HAP-1 (cell line): ENCODE results near the gene NOXO1.

ENCODE experiments used
- DNase-seq, 2 experiments: peaks; one replicate each; pipeline ENCODE4 v3.0.0-alpha.2; 2016 to 2020; ENCODE audit warnings: low spot score in 2 of 2
- H3K27me3 ChIP-seq: fragments of 250-450 bp; sonication (Bioruptor Pico); 2 replicates; pipeline ENCODE4 v1.5.1; 2020; ENCODE audit warnings: low read depth, mild to moderate bottlenecking, moderate library complexity
- H3K36me3 ChIP-seq: fragments of 250-450 bp; sonication (Bioruptor Pico); replicated peaks from 2 replicates; pipeline ENCODE4 v1.5.1; 2020; ENCODE audit warnings: mild to moderate bottlenecking
- H3K4me1 ChIP-seq: fragments of 250-450 bp; sonication (Bioruptor Pico); 2 replicates; pipeline ENCODE4 v1.5.1; 2020; ENCODE audit warnings: mild to moderate bottlenecking
- H3K4me3 ChIP-seq: fragments of 250-450 bp; sonication (Bioruptor Pico); 2 replicates; pipeline ENCODE4 v1.5.1; 2020; ENCODE audit warnings: mild to moderate bottlenecking, moderate library complexity
- H3K9me3 ChIP-seq: fragments of 250-450 bp; sonication (Bioruptor Pico); 2 replicates; pipeline ENCODE4 v1.5.1; 2020; ENCODE audit warnings: mild to moderate bottlenecking, moderate library complexity
- in situ Hi-C: fragments of 300-500 bp; cut with MboI; formaldehyde crosslinking; loops from 3 replicates; pipeline ENCODE4 v1.14.3; 2020; ENCODE audit warnings: low sequenced_read_pairs, inconsistent platforms, mixed read lengths

NOXO1 gene

DNA sequence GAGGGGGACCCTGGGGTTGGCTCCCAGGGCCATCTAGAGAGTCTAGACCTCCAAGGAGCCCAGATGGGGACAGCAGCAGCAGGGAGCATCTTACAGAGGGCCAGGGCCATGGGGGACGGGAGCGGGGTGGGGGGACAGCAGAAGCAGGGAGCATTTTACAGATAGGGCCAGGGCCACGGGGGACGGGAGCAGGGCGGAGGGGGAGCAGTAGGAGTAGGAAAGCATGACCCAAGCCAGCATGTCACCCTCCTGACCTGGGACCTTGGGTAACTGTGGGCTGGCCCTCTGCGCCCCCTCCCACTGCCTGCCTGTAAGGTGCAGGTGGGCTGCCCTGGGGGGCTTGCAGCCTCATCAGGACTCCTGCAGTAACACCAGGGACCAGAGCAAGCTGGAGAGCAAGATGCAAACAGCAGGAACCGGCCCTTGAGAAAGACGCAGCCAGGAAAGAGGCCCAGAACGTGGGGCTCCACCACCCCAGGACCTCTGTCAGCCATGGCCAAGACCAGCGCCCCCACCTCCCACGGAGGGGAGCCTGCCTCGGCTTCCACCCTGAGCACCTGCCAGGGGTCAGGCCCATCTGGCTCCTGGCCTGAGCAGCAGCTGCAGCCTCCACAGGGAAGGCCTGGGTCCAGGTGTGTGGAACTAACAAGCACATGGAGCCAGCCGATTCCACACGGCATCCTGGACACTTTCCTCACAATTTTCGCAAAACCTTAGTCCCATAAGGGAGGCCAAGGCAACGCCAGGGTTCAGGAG lies 26.0 kb upstream of the NOXO1 start:
- Histone ChIP-seq H3K36me3 (peaks cover 39% of the 10 kb centered on the region), H3K4me3 (peak overlapping the region; percentile 78), H3K27me3 (no peaks in the 10 kb centered on the region), H3K9me3 (no peaks in the 10 kb centered on the region), H3K4me1 (peaks cover 26% of the 10 kb centered on the region)
- in situ Hi-C loops: no loop called here
- DNase-seq: no peak

DNA sequence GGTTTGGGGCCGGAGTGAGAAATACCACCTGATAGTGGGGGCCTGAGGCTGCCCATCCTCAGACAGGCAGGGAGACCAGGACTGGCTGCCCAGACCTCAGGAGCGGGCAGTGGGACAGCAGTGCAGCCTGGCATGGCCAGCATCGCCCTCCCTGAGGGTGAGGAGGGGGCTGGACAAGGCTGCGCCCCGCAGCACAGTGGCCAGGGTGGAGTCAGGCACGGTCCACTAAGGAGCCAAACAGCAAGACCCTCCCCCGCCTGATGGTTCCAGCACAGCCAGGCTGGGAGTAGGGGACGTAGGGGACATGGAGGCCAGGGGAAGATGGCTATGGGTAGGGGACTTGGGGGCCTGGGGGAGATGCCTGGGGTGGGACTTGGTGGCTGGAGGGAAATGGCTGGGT lies 25.0 kb upstream of the NOXO1 start:
- no peak overlapping the region for H3K4me3 ChIP-seq
- in situ Hi-C loops: no loop called here
- H3K36me3 ChIP-seq: peaks cover 49% of the 10 kb centered on the region
- DNase-seq: no peak
- H3K9me3 ChIP-seq: no peaks in the 10 kb centered on the region
- H3K27me3 ChIP-seq: no peaks in the 10 kb centered on the region
- H3K4me1 ChIP-seq: peaks cover 26% of the 10 kb centered on the region

DNA sequence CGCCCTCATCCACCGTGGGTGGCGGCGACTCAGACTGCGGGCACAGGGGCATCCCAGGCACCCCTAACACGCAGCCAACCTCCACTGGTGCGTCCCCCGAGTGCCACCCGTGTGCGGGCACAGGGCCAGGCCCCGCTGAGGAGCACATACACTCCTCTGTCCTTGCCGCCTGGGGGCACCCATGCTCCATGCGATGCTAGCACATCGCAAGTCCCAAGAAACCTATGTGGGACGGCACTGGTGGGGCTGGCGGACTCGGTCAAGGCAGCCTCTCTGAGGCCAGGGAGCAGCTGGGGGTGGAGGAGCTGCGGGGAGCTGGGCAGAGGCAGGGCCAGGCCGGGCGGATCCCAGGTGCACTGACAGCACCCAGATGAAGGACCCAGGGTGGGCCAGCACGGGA lies 24.4 kb upstream of the NOXO1 start:
- H3K27me3 ChIP-seq: no peaks in the 10 kb centered on the region
- no peaks in the 10 kb centered on the region for H3K9me3 ChIP-seq
- H3K4me1 ChIP-seq: peaks cover 25% of the 10 kb centered on the region
- in situ Hi-C loops: no loop called here
- DNase-seq: no peak
- H3K36me3 ChIP-seq: peaks cover 53% of the 10 kb centered on the region
- no peak overlapping the region for H3K4me3 ChIP-seq

DNA sequence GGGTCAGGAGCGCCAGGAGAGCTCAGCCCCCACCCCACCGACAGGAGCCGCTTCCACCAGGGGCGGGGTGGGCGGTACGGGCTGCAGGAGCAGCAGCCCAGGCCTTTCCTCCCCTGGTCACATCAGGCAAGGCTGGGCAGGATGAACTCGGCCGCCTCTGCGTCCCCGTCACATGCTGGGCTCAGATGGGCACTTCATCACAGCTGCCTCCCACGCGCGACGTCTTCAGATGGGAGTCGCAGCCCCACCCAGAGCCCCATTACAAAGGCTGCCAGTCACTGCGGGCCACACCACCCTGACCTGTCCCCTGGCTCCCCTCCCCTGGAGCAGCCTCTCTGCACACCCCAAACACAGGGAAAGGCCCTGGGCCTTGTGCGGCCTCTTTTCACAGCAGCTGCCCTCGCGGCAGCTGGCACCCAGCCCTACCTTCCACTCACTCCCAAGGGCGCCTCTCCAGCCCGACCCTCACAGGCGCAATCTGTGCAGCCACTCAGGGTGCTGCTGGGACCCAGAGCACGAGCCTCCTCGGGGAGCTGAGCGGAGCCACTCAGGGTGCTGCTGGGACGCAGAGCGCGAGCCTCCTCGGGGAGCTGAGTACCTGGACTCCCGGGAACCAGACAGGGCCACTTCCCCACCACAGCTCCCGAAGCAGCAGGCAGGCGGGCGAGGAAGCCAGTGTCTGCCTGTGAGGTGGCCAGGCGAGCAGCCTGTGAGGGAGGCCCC lies 23.7 kb upstream of the NOXO1 start:
- Histone ChIP-seq H3K4me1 (peaks cover 21% of the 10 kb centered on the region), H3K36me3 (peaks cover 55% of the 10 kb centered on the region), H3K4me3 (no peak overlapping the region), H3K27me3 (no peaks in the 10 kb centered on the region), H3K9me3 (no peaks in the 10 kb centered on the region)
- DNase-seq: no peak
- in situ Hi-C loops: no loop called here

DNA sequence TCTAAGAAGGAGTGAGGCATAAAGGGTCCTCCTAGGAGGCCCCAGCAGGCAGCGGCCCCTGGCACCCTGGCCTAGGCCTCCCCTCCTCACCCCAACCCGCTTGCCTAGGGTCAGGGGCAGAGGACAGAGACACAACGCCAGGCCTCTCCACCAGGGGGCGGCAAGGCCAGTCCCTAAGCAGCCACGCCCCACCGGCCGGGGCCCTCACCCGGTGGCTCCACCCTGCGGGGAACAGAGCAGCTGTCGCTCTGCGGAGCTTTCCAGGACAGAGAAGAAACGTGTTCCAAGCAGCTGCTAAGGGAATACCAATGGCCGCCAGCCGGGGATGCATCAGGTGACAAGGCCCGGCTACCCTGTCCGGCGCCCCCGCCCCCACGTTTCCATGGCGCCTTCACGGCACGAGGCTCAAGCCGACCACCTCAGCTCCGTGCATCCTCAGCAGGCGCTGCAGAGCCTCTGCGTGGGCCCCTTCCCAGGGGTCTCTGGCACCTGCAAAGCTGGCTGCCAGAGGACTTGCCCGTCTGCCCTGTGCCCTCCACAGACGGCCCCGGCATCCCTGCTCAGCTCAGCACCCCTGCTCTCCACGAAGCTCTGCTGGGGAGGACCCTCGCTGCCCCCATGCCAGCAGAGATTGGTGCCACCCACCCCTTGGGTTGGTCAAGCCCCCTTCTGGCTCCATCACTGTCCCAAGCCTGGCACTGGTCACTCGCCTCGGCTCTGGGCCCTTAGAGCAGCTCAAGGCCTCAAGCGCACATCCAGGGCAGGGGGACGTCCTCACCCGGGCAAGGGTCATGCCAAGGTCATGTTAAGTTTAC lies 22.8 kb upstream of the NOXO1 start:
- peaks cover 21% of the 10 kb centered on the region for H3K4me1 ChIP-seq
- DNase-seq: peak; percentile 90 to 98
- peaks cover 64% of the 10 kb centered on the region for H3K36me3 ChIP-seq
- in situ Hi-C loops: no loop called here
- H3K4me3 ChIP-seq: no peak overlapping the region; the same call in 1 of the 2 replicates
- no peaks in the 10 kb centered on the region for H3K9me3 ChIP-seq
- no peaks in the 10 kb centered on the region for H3K27me3 ChIP-seq

DNA sequence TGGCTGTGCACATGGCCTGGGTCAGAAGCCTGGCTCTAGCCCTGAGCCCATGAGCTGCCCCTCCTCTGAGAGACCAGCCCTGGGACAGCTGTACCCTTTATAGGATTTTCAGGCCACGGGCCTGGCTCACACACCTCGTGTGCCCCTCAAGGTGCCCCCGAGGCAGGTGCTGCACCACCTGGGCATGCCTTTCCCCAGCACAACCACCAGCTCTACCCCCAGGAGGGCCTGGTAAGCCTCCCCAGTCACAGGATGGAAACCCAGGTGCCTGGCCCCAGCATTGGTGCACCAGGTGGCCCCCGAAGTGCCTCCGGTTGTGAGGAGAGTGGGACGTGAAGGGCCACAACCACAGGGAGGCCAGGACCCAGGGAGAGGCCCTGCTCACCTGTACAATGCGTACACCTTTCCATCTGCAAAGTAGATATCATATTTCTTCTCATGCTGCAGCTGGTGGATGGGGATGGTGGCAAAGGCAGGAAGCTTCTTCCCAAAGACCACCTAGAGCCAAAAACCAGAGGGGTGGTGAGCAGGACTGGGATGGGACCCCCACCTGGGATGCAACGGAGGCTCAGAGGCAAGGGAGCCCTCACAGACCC lies 22.1 kb upstream of the NOXO1 start:
- Histone ChIP-seq H3K36me3 (peaks cover 69% of the 10 kb centered on the region), H3K4me1 (peaks cover 18% of the 10 kb centered on the region), H3K27me3 (no peaks in the 10 kb centered on the region), H3K9me3 (no peaks in the 10 kb centered on the region), H3K4me3 (no peak overlapping the region)
- in situ Hi-C loops: no loop called here
- DNase-seq: no peak

DNA sequence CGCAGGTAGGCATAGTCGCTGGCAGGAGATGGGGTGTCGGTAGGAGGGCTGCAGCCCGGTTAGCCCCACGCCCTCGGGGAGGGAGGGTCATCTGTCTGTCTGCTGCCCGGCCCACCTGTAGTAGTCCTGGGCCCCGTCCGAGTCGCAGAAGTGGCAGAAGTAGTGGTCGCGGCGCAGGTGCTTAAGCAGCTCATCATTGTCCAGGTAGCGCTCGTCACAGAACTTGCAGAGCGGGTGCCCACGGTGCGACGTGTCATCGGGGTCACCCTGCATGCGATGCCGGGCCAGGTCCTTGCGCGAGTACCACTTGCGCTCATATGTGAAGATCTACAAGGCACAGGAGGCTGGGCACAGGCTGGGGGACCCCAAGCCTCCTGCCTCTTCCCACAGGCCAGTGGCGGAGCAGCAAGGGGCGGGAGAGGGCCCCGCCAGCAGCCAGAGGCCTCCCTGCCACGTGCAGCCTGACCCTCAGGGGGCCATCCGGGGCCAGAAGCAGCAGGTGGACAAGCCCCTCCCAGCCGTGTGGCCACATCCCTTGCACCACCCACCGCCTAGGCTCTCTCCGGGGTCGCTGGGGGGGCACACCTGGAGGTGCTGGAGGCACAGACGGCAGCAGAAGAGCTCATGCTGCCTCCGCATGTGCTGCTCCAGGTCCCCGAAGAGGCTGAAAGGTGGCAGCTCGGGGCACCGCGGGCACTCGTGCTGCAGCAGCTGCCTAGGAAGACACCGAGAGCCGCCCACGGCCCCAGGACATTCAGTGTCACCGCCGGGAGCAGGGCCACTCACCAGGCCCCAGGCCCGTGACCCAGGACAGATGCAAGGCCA lies 21.3 kb upstream of the NOXO1 start:
- DNase-seq: no peak
- peaks cover 11% of the 10 kb centered on the region for H3K4me1 ChIP-seq
- H3K9me3 ChIP-seq: no peaks in the 10 kb centered on the region
- in situ Hi-C loops: no loop called here
- H3K27me3 ChIP-seq: no peaks in the 10 kb centered on the region
- H3K4me3 ChIP-seq: no peak overlapping the region
- H3K36me3 ChIP-seq: peaks cover 67% of the 10 kb centered on the region

DNA sequence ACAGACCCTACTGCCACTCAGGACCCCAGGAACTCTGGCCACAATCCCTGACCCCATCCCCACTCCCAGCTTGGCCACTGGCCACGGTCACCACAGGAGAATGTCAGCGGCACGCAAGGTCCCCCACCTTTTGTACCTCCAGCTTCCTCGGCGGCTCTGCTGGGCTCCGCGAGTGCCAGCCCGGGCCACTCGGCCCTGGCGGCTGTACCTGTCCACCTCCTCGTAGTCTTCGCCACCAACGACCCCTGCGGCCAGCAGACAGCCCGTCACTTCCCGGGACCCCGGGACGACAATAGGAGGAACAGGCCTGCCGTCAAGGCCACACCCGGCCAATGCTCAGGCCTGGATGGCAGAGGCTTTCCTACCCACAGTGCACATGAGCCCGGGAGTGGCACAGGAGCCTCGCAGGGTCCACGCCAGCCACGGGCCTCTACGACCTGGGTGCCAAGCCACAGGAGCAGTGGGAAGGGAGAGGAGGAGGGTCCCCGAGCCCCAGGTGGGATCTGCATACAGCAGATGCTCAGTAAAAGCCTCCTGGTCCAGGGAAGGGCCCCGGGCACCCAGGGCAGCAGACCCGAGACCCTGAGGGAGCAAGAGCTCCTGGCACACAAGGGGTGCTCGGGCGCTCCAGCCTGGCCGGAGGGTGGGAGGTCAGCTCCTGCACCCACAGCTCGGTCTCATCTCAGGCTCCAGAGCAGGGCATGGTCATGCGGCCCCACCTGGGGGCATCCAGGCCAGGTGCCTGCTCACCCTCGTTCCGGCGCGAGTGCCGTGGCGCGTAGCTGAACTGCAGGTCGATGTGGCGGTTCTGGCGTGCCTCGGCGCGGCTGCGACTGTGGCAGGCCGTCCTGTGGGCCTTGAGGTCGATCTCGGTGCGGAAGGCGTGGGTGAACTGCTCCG lies 20.4 kb upstream of the NOXO1 start:
- no peak for DNase-seq
- H3K36me3 ChIP-seq: peaks cover 71% of the 10 kb centered on the region
- H3K4me1 ChIP-seq: peaks cover 5% of the 10 kb centered on the region
- H3K27me3 ChIP-seq: no peaks in the 10 kb centered on the region
- in situ Hi-C loops: no loop called here
- H3K4me3 ChIP-seq: no peak overlapping the region
- no peaks in the 10 kb centered on the region for H3K9me3 ChIP-seq

DNA sequence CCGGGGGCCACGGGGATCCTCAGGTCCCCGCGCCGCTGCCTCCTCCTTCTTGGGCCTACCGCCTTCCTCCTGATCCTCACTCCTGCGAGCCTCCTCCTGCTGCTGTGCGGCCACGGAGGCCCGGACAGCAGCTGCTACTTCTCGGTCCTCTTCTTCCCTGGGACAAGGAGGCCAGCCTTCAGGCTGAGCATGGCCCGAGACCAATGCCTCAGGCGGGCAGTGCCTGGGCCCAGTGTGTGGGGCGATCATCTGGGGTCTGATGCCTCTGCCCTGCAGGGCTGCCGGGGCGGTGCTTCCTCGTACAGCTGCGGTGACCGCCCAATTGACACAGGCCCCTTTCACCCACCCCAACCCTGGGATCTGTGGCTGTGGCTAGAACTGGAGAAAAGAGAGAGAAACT lies 19.8 kb upstream of the NOXO1 start:
- in situ Hi-C loops: no loop called here
- H3K36me3 ChIP-seq: peaks cover 71% of the 10 kb centered on the region

DNA sequence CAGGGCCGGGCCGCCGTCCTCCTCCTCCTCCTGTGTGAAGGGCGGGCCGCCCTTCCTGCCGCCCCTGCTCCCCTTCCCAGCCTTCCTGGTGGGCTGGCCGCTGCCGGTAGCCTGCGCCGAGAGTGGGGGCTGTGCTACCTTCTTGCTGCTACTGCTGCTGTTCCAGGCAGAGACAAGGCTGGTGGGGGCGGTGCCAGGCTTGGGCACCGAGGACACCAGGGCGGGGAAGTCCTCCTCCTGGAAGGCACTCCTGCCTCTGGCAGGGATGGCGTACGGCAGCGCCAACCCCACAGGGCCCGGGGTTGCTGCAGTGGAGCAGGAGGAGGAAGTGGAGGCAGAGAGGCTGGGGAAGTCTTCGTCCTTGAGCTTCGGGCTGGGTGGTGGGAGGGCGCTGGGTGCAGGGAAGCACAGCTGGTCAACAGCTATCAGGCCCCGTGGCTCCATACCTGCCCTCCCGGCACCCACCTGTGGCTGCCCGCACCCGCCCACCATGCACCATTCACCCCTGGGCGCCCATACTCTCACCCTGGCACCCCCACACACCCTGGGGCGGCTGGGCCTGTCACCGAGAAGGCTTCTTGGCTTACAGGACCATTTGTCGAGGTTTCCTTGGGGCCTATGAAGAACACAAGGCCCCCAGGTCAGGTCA lies 18.7 kb upstream of the NOXO1 start:
- in situ Hi-C loops: loop anchor here (25.0 kb wide), 1 partner anchor 512 kb away; the partner anchor contains the start of genes AMDHD2 and ATP6V0C
- H3K4me1 ChIP-seq: peaks cover 5% of the 10 kb centered on the region
- peaks cover 65% of the 10 kb centered on the region for H3K36me3 ChIP-seq
- no peak for DNase-seq
- no peak overlapping the region for H3K4me3 ChIP-seq
- no peaks in the 10 kb centered on the region for H3K27me3 ChIP-seq
- H3K9me3 ChIP-seq: no peaks in the 10 kb centered on the region

More for the DNA sequence above, 19.8 kb upstream of the NOXO1 start:
- Histone ChIP-seq H3K9me3 (no peaks in the 10 kb centered on the region), H3K4me3 (no peak overlapping the region), H3K4me1 (peaks cover 5% of the 10 kb centered on the region), H3K27me3 (no peaks in the 10 kb centered on the region)
- DNase-seq: no peak

DNA sequence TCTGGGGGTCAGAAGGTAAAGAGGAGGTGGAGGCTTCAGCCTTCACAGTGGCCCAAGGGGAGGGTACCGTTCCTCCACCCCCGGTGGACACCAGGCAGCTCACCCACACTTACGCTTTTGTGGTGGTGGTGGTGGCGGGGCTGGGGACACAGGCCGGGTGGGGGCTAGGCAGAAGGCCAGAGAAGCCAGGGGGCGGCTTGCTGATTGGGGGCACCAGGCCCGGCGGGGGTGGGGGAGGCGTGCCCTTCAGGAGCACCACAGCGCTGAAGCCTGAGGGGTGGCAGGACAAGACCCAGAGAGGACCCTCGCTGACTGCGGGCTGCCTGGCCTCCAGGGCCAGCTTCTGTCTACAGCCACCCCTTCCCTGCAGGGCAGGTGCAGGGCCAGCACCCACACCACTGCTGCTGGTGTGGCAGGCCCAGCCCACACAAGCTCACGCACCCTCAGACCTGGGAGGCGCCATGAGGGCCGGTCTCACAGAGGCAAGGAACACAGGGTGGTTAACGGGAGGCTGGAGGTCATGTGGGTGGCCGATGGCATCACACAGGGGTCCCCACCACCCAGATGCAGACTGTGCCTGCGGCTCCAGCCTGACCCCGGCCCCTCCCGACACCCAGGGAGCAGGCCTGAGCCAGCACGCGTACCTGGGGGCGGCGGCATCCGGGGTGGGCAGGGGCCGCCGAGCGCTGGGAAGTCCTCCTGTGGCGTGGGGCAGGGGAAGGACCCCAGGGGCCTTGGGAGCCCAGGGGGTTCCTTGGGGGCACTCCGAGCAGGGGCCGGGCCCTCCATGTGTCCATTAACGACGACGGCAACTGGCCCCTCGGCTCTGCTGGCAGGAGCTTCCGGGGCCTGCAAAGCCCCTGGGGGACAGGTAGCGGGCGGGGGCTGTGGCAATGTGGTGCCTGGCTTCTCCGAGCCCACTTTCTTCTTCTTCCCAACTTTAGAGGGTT lies 17.9 kb upstream of the NOXO1 start:
- no peak overlapping the region for H3K4me3 ChIP-seq
- peaks cover 65% of the 10 kb centered on the region for H3K36me3 ChIP-seq
- H3K27me3 ChIP-seq: no peaks in the 10 kb centered on the region
- no peaks in the 10 kb centered on the region for H3K9me3 ChIP-seq
- H3K4me1 ChIP-seq: peaks cover 2% of the 10 kb centered on the region
- DNase-seq: no peak
- in situ Hi-C loops: loop anchor here (25.0 kb wide), 1 partner anchor 513 kb away; the partner anchor contains the start of genes AMDHD2 and ATP6V0C
